KG1 (cell line): ENCODE results near the gene PLCE1.

Source experiments
- DNase-seq: peaks from one replicate; lab custom pipeline; 2025; lab: John Stamatoyannopoulos, UW

Gene PLCE1

GRCh38 chr10:93994438-93994801 lies 689 bp downstream of the PLCE1 start:
- DNase-seq = no peak

GRCh38 chr10:93995182-93995581 lies 1.5 kb downstream of the PLCE1 start:
- DNase-seq = no peak

GRCh38 chr10:93995598-93996271 lies 2.0 kb downstream of the PLCE1 start:
- DNase-seq = no peak

GRCh38 chr10:93996551-93996950 lies 2.8 kb downstream of the PLCE1 start:
- DNase-seq = no peak

GRCh38 chr10:93997546-93997945 lies 3.8 kb downstream of the PLCE1 start:
- DNase-seq = no peak

GRCh38 chr10:93999401-93999851 lies 5.7 kb downstream of the PLCE1 start:
- no peak for DNase-seq

GRCh38 chr10:94000638-94001415 lies 7.1 kb downstream of the PLCE1 start:
- DNase-seq = no peak

- DNase-seq = no peak
Measured at GRCh38 chr10:94001416-94001810, 7.7 kb downstream of the PLCE1 start.

- DNase-seq = no peak
Measured at GRCh38 chr10:94002156-94002555, 8.4 kb downstream of the PLCE1 start.

GRCh38 chr10:94003488-94003887 lies 9.8 kb downstream of the PLCE1 start:
- no peak for DNase-seq

- DNase-seq = no peak
Measured at GRCh38 chr10:94005050-94005449, 11.3 kb downstream of the PLCE1 start.

- no peak for DNase-seq
Measured at GRCh38 chr10:94006591-94007550, 13.1 kb downstream of the PLCE1 start.

GRCh38 chr10:94008526-94008925 lies 14.8 kb downstream of the PLCE1 start:
- no peak for DNase-seq

- no peak for DNase-seq
Measured at GRCh38 chr10:94010116-94010515, 16.4 kb downstream of the PLCE1 start.

- DNase-seq = no peak
Measured at GRCh38 chr10:94010886-94011285, 17.2 kb downstream of the PLCE1 start.

- DNase-seq = no peak
Measured at GRCh38 chr10:94011296-94011695, 17.6 kb downstream of the PLCE1 start.

GRCh38 chr10:94012834-94013233 lies 19.1 kb downstream of the PLCE1 start:
- DNase-seq = no peak

GRCh38 chr10:94013331-94013760 lies 19.6 kb downstream of the PLCE1 start:
- DNase-seq = no peak

- DNase-seq = no peak
Measured at GRCh38 chr10:94014304-94014703, 20.6 kb downstream of the PLCE1 start.

- no peak for DNase-seq
Measured at GRCh38 chr10:94016727-94017714, 23.3 kb downstream of the PLCE1 start.

GRCh38 chr10:94018107-94018506 lies 24.4 kb downstream of the PLCE1 start:
- no peak for DNase-seq
